ENCODE results near the gene DIPK1C.

DNA sequence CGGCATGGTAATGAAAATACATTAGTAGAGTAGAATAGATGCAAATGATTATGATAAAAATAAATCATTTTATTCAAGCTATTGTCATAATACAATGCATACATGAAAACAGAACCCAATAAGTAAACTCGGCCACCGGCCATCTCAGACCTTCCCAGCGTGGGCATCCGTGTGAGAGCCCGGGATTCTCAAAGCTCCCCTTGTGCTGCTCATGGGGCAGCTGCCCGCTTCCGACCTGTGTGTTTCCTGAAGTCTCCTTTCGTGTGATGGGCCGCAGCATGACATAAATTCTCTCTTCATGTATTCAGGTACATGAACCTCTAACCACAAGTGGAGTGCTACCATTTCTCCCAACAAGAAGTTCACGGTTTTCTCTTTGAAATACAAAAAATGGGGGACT is 25.6 kb upstream of the DIPK1C start:
- TF ChIP-seq CTCF (IDR thresholded peaks at IDR 0.05) (no peak), EZH2 (IDR thresholded peaks at IDR 0.05) (no peak), EZH2phosphoT487 (IDR thresholded peaks at IDR 0.05) (no peak)

All from neural progenitor cell (in vitro differentiated cells).